DMS 273 (cell line): ENCODE results near the gene TRIM65.

ENCODE experiments used
- DNase-seq: peaks from one replicate; lab custom pipeline; 2025; ENCODE audit not compliant: unreplicated experiment; lab: John Stamatoyannopoulos, UW

The TRIM65 gene, protein sequence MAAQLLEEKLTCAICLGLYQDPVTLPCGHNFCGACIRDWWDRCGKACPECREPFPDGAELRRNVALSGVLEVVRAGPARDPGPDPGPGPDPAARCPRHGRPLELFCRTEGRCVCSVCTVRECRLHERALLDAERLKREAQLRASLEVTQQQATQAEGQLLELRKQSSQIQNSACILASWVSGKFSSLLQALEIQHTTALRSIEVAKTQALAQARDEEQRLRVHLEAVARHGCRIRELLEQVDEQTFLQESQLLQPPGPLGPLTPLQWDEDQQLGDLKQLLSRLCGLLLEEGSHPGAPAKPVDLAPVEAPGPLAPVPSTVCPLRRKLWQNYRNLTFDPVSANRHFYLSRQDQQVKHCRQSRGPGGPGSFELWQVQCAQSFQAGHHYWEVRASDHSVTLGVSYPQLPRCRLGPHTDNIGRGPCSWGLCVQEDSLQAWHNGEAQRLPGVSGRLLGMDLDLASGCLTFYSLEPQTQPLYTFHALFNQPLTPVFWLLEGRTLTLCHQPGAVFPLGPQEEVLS

GRCh38 chr17:75896415-75897159 lies at the start of gene TRIM65:
Gene TRIM65 (minus strand): TSS chr17:75896951. CDS start chr17:75896937, 14 bp downstream.
- DNase-seq = peak; percentile 91

GRCh38 chr17:75945211-75945610 lies 48.5 kb upstream of the TRIM65 start:
- peak; percentile 71 for DNase-seq

GRCh38 chr17:75943491-75943890 lies 46.7 kb upstream of the TRIM65 start:
- no peak for DNase-seq

- DNase-seq = no peak
Measured at GRCh38 chr17:75942473-75942872, 45.7 kb upstream of the TRIM65 start.

- peak; percentile 55 for DNase-seq
Measured at GRCh38 chr17:75941442-75941819, 44.7 kb upstream of the TRIM65 start.

GRCh38 chr17:75940727-75941441 lies 44.1 kb upstream of the TRIM65 start, which contains the start of gene FBF1:
Gene FBF1 (minus strand): TSS chr17:75941042. CDS start chr17:75938149, 2,893 bp downstream.
- DNase-seq = peak; percentile 98

DNA sequence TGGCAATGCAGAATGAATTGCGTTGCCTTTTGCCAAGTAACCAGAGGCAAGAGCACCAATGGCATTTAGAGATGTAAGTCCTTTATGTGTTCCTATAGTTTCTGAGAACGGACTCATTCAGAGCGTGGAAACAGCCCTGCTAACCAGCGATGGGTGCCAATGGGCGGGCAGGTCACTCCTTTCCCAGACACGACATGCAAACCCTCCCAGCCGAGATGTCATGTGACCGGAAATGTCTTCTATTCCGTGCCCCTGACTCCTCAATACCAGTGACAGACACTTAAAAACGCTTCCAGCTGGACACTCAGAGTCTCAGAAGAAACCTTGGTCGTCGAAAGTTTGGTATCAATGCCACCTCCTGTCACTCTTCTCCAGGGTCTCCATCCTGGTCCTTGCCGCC lies 40.9 kb upstream of the TRIM65 start:
- no peak for DNase-seq

- DNase-seq = no peak
Measured at GRCh38 chr17:75933808-75934207, 37.1 kb upstream of the TRIM65 start.

DNA sequence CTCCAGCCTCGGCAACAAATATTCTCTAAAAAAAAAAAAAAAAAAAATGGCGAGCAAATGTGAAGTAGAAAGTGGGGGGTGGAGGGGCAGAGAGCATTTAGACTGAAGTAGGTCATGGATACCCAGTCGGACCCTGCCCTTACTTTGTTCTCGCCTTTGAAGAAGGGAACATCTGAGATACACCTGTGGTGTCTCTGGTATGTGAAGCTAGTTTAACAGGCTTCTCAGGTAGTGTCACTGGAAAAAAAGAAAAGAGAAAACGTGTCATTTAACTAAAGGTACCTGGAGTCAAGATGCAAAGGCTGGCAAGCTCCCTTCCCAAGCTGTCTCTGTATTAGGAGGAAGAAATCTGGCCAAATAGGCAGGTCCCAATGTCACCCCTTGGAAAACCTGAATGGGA lies 36.1 kb upstream of the TRIM65 start:
- DNase-seq = no peak

- no peak for DNase-seq
Measured at GRCh38 chr17:75931062-75931461, 34.3 kb upstream of the TRIM65 start.

DNA sequence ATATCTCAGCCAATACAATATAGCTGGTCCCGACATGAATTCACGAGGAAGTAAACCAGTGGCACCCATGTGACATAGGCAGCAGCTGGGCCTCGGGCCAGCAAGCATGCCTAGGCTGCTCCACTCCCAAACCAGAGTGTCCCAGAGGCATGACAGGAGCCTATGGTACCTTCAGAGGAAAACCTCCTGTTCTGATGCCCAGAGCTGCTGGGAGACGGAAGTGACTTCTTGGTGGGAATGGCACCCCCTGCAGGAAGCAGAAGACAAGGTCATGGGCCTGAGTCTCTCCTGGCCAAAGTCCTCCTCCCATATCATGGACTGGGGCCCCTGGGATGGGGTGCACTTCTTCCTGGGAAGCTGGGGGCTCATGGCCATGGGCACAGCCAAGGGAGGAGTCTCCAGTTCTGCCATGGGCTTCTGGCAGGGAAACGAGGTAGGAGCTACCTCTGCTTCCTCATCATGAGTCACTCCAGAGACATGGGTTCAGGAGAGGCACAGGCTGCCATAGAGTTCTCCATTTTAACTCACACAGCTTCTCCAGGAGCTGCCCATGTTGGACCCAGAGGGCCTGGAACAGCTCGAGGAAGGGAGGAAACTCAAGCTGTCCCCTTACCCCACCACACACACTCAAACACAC lies 30.7 kb upstream of the TRIM65 start:
- peak; percentile 52 for DNase-seq

- no peak for DNase-seq
Measured at GRCh38 chr17:75926456-75926855, 29.7 kb upstream of the TRIM65 start.

DNA sequence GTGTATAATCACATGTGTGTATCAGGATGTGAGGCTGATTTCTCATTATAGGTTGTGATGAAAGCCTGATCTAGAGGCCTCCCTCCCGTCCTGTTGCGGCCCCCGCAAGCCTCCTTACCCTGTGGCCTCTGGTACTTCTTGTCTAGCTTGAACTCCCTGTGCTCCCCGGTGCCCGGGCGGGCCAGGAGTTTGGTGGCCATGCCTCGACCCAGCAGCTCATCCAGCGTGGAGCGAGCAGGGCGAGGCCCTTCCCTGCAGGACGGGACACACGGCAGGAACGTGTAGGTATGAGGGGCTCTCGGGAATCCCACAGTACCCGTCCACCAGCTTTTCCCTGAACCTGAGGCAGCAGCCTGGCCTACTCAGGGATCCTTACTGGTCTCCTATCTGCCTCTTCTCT lies 29.2 kb upstream of the TRIM65 start:
- DNase-seq = no peak

DNA sequence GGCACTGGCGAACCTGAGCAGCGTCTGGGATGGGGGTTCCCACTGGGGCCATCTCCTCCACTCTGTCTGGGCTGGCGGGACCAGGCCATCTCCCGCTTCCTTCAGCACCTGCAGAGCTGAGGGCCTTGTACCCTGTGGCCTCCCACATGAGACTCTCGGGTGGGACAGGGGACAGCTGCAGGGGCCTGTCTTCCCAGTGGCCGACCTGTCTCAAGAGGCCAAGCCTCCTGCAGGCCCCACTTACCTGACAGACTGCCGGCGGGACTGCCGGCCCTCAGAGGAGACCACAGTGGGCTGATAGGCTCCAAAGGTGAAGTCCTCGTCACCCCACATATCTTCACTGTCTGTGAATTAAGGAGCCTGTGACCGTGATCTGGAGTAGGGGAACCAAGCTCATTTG lies 28.4 kb upstream of the TRIM65 start:
- no peak for DNase-seq

GRCh38 chr17:75922963-75923874 lies 26.5 kb upstream of the TRIM65 start:
- DNase-seq = no peak

DNA sequence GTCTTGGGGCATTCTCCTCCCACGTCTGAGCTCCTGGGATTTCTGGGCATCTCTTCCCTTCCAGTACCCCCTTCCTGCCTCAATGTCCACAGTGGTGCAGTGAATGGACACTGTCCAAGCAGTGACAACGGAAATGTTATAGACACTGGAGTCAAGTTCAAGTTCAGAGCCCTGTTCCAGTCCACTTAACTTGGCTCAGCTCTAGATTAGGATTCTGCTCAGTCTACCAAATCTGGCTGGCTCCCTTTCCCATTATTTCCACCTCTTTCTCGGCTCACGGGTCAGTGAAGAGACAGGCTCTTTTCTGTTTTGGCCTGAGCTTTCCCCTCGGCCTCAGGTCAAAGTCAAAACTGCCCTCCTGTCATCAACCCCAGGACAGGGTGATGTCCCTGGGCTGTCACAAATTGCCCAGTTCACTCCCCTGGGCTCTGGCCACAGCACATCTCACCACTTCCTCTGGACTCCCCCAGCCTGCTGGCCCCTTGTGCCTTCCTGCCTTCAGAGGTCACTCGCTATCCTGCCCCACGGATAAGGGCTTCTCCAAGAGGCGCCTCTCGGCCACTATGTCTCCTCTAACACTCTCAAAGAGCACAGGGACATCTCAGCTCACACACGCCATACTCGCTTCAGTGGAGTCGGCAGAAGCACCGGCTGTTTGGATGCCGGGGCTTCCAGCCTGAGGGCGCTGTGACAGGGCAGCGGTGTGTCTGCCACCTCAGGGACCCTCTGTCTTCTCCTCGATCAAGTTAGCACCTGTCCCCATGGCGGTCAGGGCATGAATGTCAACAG lies 25.6 kb upstream of the TRIM65 start:
- DNase-seq = no peak

GRCh38 chr17:75921596-75921995 lies 24.8 kb upstream of the TRIM65 start:
- DNase-seq = no peak

GRCh38 chr17:75920045-75920560 lies 23.4 kb upstream of the TRIM65 start:
- no peak for DNase-seq

GRCh38 chr17:75919611-75920010 lies 22.9 kb upstream of the TRIM65 start:
- no peak for DNase-seq
